Karpas-422 (cell line): ENCODE measurements around the gene WWOX. TPM values are rescaled to one million over a fixed set of nuclear protein-coding genes. Genes with fewer than 3 reads are reported as not detected.

Source experiments
- DNase-seq: peaks from one replicate; pipeline ENCODE4 v3.0.0-alpha.2; 2015
- H2AFZ ChIP-seq: fragments of 200-600 bp; sonication (generic); 2 replicates; pipeline ENCODE4 v1.6.1; 2014; ENCODE audit warnings: antibody characterized with exemption, low read length, mixed read lengths
- H3K27ac ChIP-seq: fragments of 200-600 bp; sonication (generic); 2 replicates; pipeline ENCODE4 v1.5.1; 2014; ENCODE audit warnings: mild to moderate bottlenecking, low read length, moderate library complexity
- H3K27me3 ChIP-seq: fragments of 200-600 bp; sonication (generic); 2 replicates; pipeline ENCODE4 v1.6.1; 2014; ENCODE audit warnings: low read length, mixed read lengths
- H3K36me3 ChIP-seq: fragments of 200-600 bp; sonication (generic); 2 replicates; pipeline ENCODE4 v1.6.1; 2014; ENCODE audit warnings: low read length, mixed read lengths; ENCODE audit not compliant: insufficient read depth
- H3K4me1 ChIP-seq: fragments of 200-600 bp; sonication (generic); 2 replicates; pipeline ENCODE4 v1.6.1; 2014; ENCODE audit warnings: mild to moderate bottlenecking, low read length, mixed read lengths
- H3K4me2 ChIP-seq: fragments of 200-600 bp; sonication (generic); 2 replicates; pipeline ENCODE4 v1.6.1; 2014; ENCODE audit warnings: low read length, low read depth, mild to moderate bottlenecking; ENCODE audit not compliant: poor library complexity, severe bottlenecking
- H3K4me3 ChIP-seq: fragments of 200-600 bp; sonication (generic); 2 replicates; pipeline ENCODE4 v1.5.1; 2014; ENCODE audit warnings: mild to moderate bottlenecking, antibody characterized with exemption, low read length, mixed read lengths
- H3K79me2 ChIP-seq: fragments of 200-600 bp; sonication (generic); 2 replicates; pipeline ENCODE4 v1.6.1; 2014; ENCODE audit warnings: mild to moderate bottlenecking, low read length, mixed read lengths
- H3K9ac ChIP-seq: fragments of 200-600 bp; sonication (generic); 2 replicates; pipeline ENCODE4 v1.6.0; 2014; ENCODE audit warnings: low read length
- H3K9me2 ChIP-seq: fragments of 200-600 bp; sonication (generic), shearing (Covaris generic); replicated peaks from 2 replicates; pipeline ENCODE4 v1.6.0; 2014; ENCODE audit warnings: mild to moderate bottlenecking, low read length, moderate library complexity; ENCODE audit not compliant: insufficient read depth
- H3K9me3 ChIP-seq: fragments of 300-700, 200-600 bp; sonication (generic); 2 replicates; pipeline ENCODE4 v1.6.1; 2014; ENCODE audit warnings: low read length, mixed read lengths
- H4K20me1 ChIP-seq: fragments of 200-600 bp; sonication (generic); 2 replicates; pipeline ENCODE4 v1.6.1; 2014; ENCODE audit warnings: mild to moderate bottlenecking, antibody characterized with exemption, low read length, low read depth; ENCODE audit not compliant: insufficient read depth
- total RNA-seq: library from RNA; depleted of rRNA; stranded (reverse); fragments of >200 nt; shearing (Covaris generic); gene quantifications from 2 replicates; pipeline ENCODE4 v1.2.3, GENCODE V29; 2014; ENCODE audit warnings: low replicate concordance

The WWOX gene
- total RNA-seq, 1 experiment from 2014 or later, result 66.2 TPM

DNA sequence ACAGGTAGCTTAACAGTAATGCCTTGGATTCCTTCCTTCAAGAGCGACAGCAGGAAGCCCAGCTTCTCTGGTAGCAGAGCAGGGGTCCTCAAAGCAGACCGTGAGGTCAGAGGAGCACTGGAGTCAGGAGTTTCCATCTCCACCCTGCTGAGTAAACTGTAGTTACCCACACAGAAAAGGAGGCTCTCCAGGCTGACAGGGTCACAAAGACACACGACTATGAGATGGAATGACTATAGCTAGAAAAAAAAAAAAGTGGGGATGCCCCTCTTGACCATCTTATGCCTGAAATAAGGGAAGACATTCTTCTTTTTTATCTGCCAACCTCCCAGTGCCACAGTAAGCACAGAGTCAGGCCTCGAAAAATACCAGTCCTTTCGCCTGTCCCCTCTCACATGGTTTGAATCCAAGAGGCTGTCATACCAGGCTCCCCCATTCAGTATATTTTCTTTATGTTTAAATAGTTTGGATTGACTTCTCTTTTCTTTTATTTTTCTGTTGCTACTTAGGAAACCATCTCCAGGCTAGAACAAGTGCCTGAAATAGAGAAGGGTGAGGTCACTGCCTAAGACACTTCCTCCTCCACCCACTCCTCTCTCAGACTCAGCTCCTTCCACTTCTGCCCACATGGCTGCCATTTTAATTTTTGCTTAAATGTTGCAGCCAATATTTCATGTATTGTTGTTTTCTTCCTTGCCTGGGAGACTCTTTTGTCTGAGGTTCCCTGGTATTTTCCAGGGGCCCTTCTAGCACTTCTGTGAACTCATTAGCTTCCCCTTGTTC, 793.7 kb downstream of the WWOX start:
- Histone ChIP-seq H3K27ac (no peak overlapping the region), H3K27me3 (no peaks in the 10 kb centered on the region), H3K79me2 (no peaks in the 10 kb centered on the region), H3K4me3 (no peak overlapping the region), H2AFZ (no peak overlapping the region), H3K9me2 (no peaks in the 10 kb centered on the region), H3K4me1 (no peaks in the 10 kb centered on the region), H3K36me3 (no peaks in the 10 kb centered on the region), H3K4me2 (no peak overlapping the region), H3K9me3 (peaks cover 1% of the 10 kb centered on the region; the same call in 1 of the 2 replicates), H3K9ac (no peak overlapping the region), H4K20me1 (no peaks in the 10 kb centered on the region)
- no peak for DNase-seq

DNA sequence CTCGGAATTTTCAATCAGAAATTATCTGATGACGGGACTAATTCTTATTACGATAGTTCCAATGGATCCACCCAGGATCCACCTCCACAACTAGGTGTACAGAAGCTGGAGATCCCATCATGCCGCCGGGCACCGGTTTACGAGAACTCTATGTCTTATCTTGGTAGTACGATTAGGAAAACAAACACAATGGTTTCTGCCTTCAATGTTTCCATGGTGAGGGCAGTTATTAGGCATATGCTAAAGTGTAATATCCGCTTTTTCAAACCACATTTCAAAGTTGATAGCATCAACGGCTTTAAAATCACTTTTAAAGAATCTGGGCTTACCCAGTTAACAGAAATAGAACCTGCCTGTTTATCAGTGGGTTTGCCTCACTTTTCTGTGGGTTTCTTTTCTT, 795.4 kb downstream of the WWOX start:
- Histone ChIP-seq H3K4me1 (no peaks in the 10 kb centered on the region), H3K9ac (no peak overlapping the region), H4K20me1 (no peaks in the 10 kb centered on the region), H3K79me2 (no peaks in the 10 kb centered on the region), H3K4me2 (no peak overlapping the region), H2AFZ (no peak overlapping the region), H3K9me3 (peaks cover 4% of the 10 kb centered on the region; the same call in 1 of the 2 replicates), H3K27ac (no peak overlapping the region), H3K9me2 (no peaks in the 10 kb centered on the region), H3K4me3 (no peak overlapping the region), H3K27me3 (no peaks in the 10 kb centered on the region), H3K36me3 (no peaks in the 10 kb centered on the region)
- no peak for DNase-seq

GRCh38 chr16:78895681-78896080, 796.2 kb downstream of the WWOX start:
- no peaks in the 10 kb centered on the region for H4K20me1 ChIP-seq
- no peak overlapping the region for H3K9ac ChIP-seq
- H3K27me3 ChIP-seq, result no peaks in the 10 kb centered on the region
- no peaks in the 10 kb centered on the region for H3K4me1 ChIP-seq
- H3K9me2 ChIP-seq, result no peaks in the 10 kb centered on the region
- no peak overlapping the region for H3K4me3 ChIP-seq
- H3K36me3 ChIP-seq, result no peaks in the 10 kb centered on the region
- no peaks in the 10 kb centered on the region for H3K79me2 ChIP-seq
- H3K27ac ChIP-seq, result no peak overlapping the region
- DNase-seq, result no peak
- peaks cover 4% of the 10 kb centered on the region; the same call in 1 of the 2 replicates for H3K9me3 ChIP-seq
- no peak overlapping the region for H2AFZ ChIP-seq
- no peak overlapping the region for H3K4me2 ChIP-seq

DNA sequence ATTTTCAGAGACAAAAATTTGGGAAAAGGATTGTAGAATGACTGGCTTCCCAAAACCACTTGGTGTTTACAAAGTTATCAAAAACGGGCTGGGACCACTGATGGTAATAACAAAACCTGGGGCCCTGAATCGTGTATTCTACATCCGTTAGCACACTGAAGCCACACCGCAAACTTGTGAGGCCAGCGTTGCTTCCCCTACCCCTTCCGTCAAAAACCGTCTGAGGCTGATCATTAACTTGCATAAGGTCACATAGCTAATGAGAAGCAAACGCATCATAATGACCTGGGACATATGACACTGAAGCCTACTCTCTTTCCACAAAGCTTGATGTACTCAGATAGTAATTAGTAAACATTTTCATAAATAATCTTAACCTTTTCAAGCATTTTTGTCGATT, 796.8 kb downstream of the WWOX start:
- Histone ChIP-seq H3K4me2 (no peak overlapping the region), H3K27me3 (no peaks in the 10 kb centered on the region), H3K36me3 (no peaks in the 10 kb centered on the region), H3K4me3 (no peak overlapping the region), H3K9me3 (peaks cover 4% of the 10 kb centered on the region; the same call in 1 of the 2 replicates), H3K9ac (no peak overlapping the region), H3K79me2 (no peaks in the 10 kb centered on the region), H4K20me1 (no peaks in the 10 kb centered on the region), H3K27ac (no peak overlapping the region), H3K4me1 (no peaks in the 10 kb centered on the region), H3K9me2 (no peaks in the 10 kb centered on the region), H2AFZ (no peak overlapping the region)
- no peak for DNase-seq

DNA sequence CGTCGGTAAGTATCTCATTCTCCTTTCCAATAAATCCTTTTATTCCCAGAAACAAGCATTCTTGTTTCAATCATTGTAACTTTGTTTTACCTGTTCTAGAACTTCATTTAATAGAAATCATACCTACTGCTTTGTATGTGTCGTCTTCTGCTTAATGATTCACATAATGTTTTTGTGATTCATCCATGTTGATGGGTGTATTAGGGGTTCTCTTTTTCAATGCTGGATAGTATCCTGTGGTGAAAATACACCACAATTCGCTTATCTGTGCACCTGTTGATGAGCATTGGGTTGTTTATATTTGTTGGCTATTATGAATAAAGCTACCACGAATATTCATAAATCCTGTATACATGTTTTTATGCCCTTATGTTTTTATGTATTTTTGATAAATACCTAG, 797.8 kb downstream of the WWOX start:
- no peaks in the 10 kb centered on the region for H3K36me3 ChIP-seq
- no peak overlapping the region for H3K4me3 ChIP-seq
- H3K9me3 ChIP-seq, result peaks cover 4% of the 10 kb centered on the region
- H4K20me1 ChIP-seq, result no peaks in the 10 kb centered on the region
- H3K27me3 ChIP-seq, result no peaks in the 10 kb centered on the region
- DNase-seq, result no peak
- H3K4me1 ChIP-seq, result no peaks in the 10 kb centered on the region
- H3K9me2 ChIP-seq, result no peaks in the 10 kb centered on the region
- no peaks in the 10 kb centered on the region for H3K79me2 ChIP-seq
- no peak overlapping the region for H2AFZ ChIP-seq
- no peak overlapping the region for H3K27ac ChIP-seq
- H3K9ac ChIP-seq, result no peak overlapping the region
- no peak overlapping the region for H3K4me2 ChIP-seq

- no peaks in the 10 kb centered on the region for H3K9me2 ChIP-seq
These were observed 800.8 kb downstream of the WWOX start for GRCh38 chr16:78900044-78900811.

DNA sequence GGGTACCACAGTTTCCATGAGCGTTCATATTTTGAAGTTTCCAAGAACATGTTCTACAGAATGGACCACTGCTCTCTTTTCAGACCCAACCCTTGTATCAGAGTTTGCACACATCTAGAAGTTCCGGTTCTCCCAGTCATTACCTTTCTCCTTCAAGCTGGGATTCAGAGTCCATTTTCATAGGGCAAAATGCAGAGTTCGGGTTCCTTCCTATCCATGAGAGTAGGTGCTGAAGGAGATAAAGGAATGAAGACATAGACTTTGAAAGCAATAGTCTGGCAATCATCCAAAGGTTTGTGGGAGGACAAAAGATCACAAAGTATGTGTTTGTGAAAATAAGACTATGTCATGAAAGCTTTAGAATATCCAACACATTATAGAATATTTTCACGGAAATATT, 801.5 kb downstream of the WWOX start:
- DNase-seq, result no peak
- H3K4me3 ChIP-seq, result no peak overlapping the region
- H3K27me3 ChIP-seq, result no peaks in the 10 kb centered on the region
- no peaks in the 10 kb centered on the region for H4K20me1 ChIP-seq
- H3K9me3 ChIP-seq, result peaks cover 9% of the 10 kb centered on the region
- H2AFZ ChIP-seq, result no peak overlapping the region
- no peaks in the 10 kb centered on the region for H3K9me2 ChIP-seq
- H3K4me2 ChIP-seq, result no peak overlapping the region
- no peaks in the 10 kb centered on the region for H3K79me2 ChIP-seq
- no peaks in the 10 kb centered on the region for H3K4me1 ChIP-seq
- no peak overlapping the region for H3K27ac ChIP-seq
- no peaks in the 10 kb centered on the region for H3K36me3 ChIP-seq
- no peak overlapping the region for H3K9ac ChIP-seq

More at GRCh38 chr16:78900044-78900811, 800.8 kb downstream of the WWOX start:
- Histone ChIP-seq H4K20me1 (no peaks in the 10 kb centered on the region), H3K27ac (no peak overlapping the region), H3K4me1 (no peaks in the 10 kb centered on the region), H3K27me3 (no peaks in the 10 kb centered on the region), H3K9me3 (peaks cover 9% of the 10 kb centered on the region), H3K4me2 (no peak overlapping the region), H3K36me3 (no peaks in the 10 kb centered on the region), H3K9ac (no peak overlapping the region), H3K79me2 (no peaks in the 10 kb centered on the region), H3K4me3 (no peak overlapping the region), H2AFZ (no peak overlapping the region)
- DNase-seq, result no peak

DNA sequence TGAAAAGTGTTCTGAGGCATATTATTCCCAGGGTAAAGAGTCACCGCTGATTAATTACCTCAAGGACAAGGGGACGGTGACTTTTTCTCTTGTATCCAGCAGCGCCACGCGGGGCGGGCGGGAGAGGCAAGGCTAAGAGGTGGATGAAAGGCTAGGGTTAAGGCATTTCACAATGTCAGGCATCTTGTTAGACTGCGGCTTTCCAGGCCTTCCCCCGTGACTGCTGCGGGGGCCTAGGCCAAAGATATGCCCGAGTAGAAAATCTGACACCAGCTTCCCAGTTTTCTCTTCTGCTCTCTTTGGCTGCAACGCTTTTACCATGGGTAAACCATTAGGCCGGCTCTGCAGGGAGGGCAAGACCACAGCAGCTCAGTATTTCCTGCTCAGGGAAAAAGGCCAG, 802.9 kb downstream of the WWOX start:
- H3K4me2 ChIP-seq, result no peak overlapping the region
- no peaks in the 10 kb centered on the region for H3K79me2 ChIP-seq
- no peak for DNase-seq
- no peak overlapping the region for H2AFZ ChIP-seq
- no peaks in the 10 kb centered on the region for H3K9me2 ChIP-seq
- no peak overlapping the region for H3K9ac ChIP-seq
- no peaks in the 10 kb centered on the region for H3K27me3 ChIP-seq
- H4K20me1 ChIP-seq, result no peaks in the 10 kb centered on the region
- H3K4me3 ChIP-seq, result no peak overlapping the region
- H3K36me3 ChIP-seq, result no peaks in the 10 kb centered on the region
- H3K4me1 ChIP-seq, result no peaks in the 10 kb centered on the region
- peaks cover 9% of the 10 kb centered on the region for H3K9me3 ChIP-seq
- H3K27ac ChIP-seq, result no peak overlapping the region
